GM21528 (cell line): Measurements from ENCODE around the gene MESD.

ENCODE experiments used
- ATAC-seq: cut with Tn5 transposase; IDR thresholded peaks from one replicate; pipeline ENCODE4 v1.9.1; 2021; ENCODE audit warnings: mild to moderate bottlenecking, moderate library complexity; ENCODE audit not compliant: unreplicated experiment, low FRiP score

Gene MESD

DNA sequence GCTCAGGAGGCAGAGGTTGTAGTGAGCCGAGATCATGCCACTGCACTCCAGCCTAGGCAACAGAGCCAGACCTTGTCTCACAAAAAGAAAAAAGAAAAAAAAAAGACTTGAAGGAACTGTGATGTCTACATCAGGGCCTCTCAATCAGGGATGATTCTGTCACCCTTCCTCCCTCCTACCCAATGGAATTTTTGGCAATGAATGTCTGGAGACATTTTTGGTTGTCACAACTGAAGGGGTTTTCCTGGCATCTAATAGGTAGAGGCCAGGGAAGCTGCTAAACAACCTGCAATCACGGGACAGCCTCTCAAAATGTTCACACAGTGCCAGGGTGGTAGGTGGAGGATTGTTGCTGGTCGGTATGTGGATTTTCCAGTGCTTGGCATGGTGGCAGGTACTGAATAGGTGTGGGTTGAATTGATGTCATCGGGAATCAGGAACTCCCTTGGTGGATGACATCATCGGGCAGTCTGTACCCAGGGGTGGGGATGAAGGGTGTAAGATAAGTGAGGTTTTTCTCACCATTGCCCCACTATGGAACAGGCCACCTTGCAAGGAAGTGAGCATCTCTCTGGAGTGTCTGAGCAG is 71.3 kb downstream of the MESD start:
- no peak for ATAC-seq

DNA sequence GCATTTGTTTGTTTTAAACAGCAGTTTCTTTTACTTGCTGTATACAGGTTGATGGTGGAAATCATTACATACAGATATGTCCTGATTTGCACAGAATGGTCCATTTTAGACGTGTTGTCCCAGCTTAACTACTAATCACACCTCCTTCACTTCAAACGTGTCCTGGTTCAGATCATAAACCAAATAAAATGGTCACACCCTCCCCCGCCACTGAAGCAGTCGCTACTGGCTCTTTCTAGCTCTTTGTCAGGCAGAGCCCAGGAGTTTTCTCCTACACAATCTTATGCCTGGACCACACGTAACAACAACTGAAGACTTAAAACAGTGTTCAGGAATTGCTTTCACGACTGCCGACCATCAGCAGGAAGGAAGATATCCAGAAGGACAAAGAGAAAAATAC is 73.6 kb downstream of the MESD start:
- no peak for ATAC-seq

DNA sequence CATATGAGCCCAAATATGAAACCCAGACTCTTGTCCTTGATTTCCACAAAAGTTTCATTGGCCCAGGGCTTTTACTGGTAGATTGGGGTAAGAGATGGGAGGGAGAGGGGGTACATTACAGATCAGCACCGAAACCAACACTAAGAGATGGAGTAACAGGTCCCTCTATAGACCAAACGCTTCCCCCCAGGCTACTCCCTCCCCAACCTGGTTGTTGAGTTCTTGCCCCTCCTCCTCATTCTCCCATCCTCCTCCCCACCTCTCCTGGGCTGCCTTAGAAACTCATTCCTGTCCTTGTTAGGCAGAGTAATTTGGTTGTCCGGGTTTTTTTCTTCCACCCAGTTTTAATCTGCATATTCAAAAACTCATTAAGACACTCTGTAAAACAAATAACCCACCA is 74.1 kb downstream of the MESD start:
- ATAC-seq: no peak

DNA sequence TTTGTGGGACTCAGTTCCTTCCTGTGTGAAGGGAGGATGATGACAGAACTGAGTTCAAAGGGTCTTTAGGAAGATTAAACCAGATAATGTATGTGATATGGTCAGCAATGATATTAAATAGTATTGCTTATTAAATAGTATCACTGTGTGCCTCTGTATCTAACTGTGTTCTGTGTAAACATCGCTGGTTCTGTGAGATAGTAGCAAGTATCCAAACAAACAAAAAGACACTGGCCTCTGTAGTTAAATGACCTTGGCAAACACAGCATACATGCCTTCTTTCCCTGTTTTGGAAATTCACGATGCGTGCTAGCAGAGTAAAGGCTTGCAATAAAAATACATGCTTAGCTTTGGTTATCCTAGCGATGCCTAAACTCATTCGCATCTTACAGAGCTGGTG is 76.1 kb downstream of the MESD start:
- no peak for ATAC-seq

DNA sequence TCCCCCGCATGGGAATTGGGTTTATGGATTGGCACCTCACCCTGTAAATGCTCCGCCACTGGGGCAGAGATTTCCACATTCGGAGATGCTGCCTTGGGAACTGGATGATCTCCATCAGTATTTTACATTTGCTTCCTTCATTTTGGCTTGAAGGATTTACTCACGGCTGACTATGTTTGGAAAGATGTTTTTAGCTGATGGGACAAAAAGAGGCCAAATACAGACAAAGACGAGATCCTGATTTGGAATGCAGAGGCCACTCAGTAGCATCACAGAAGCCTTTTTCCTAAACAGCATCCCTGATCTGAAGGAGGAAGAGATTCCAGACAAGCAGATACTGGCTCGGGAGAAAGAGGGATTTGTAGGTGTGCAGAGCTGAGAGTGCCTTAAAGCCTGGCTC is 76.9 kb downstream of the MESD start:
- no peak for ATAC-seq

DNA sequence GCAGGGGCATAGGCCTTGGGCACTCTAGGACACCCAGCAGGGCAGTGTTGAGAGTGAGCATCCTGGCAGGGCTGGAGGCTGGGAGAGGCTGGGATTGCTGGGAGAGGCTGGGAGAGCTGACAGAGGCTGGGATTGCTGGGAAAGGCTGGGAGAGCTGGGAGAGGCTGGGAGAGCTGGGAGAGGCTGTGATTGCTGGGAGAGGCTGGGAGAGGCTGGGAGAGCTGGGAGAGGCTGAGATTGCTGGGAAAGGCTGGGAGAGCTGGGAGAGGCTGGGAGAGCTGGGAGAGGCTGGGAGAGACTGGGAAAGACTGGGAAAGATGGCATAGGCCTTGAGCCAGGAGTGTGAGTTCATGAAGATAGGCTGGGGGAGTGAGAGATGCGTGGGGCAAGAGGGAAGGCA is 77.8 kb downstream of the MESD start:
- no peak for ATAC-seq

DNA sequence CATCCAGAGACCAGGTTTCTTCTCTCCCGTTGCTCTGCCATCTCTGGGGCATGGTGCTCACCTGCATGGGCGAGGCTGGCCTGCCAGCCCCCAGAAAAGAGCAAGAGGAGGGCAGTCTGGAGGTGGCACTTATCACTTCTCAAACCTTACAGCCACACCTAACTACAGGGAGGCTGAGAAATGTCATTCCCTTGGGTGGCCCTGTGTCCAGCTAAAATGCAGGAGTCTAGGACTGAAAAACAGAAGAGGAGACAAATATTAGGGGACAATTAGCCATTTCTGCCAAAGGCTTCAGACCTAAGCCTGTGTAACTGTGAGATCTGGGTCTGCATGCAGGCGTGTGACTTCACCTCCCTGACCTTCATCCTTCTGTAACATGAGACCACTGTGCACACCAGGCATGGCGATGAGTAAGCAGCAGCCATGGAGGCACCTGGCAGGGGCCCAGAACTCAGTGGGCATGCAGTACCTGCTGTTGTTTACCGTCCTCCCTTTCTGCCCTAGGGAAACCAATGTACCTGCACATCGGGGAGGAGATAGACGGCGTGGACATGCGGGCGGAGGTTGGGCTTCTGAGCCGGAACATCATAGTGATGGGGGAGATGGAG is 83.4 kb downstream of the MESD start:
- no peak for ATAC-seq

DNA sequence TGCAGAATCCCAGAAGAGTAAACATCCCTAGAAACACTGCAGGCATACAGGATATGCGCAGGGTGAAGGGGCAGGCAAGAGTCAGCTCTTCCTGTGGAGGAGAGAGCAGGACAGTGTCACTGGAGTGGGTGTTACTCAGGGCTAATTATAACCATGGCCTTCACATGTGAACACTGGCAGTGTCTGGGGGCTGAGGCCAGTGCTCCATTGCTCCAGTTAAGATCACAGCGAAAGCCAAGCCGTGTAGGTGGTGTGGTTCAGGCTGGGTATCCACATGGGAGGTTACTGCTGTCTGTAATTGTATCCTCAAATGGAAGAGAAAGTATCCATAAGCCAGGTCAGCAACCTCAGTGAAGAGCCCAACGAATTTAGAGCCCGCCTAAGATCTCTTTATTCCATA is 84.6 kb downstream of the MESD start:
- no peak for ATAC-seq

DNA sequence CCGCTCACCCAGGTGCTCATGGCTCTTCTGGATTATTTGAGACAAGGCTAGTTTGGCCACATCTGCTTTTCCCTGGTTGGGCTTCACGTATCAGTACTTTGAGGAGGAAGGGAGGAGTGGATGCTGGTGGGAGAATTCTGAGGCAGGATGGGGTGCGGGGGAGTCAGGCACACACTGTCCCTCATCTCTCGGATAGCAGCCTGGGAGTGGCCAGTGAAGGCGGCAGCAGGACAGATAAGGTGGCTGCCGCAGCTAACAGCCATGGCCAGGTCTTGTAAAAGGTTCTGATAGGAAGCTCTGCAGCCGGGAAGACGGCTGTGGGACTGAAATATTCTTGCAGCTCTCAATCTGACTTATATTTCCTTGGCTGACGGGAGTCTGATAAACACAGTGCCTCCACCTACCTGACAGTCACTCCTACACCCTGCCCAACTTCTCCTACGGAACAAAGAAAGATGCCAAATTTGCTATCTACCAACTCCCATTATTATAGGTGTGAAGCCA is 87.3 kb downstream of the MESD start:
- ATAC-seq: no peak

DNA sequence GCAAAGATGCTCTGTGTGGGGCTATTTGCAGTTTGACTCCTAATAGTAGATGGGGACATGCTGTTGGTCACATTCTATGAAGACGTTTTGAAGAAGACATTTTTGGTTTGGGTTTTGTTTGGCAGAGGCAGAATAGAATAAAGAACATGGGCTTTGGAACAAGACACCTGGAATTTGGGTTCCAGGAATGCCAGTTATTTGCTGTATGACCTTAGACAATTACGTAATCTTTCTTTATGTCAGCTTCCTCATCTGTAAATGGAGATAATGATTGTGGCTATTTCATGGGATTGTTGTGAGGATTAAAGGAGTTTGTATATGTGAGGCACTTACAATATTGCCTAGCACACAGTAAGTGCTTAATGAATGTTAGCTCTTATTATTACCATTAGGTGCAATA is 91.6 kb downstream of the MESD start:
- ATAC-seq: no peak
